Prostate gland (tissue), 2 donors: ENCODE results near the gene GABBR2. TPM values are rescaled to one million over a fixed set of nuclear protein-coding genes. Genes with fewer than 3 reads are reported as not detected.

Source experiments
- DNase-seq: peaks from one replicate; pipeline ENCODE4 v3.0.0-alpha.2; 2019; ENCODE audit warnings: low spot score
- H3K27ac ChIP-seq, 2 donors: fragments of 200-600 bp; sonication (generic); 2 replicates each; pipeline ENCODE4 v1.5.1; 2017 to 2019
- H3K27me3 ChIP-seq: fragments of 200-600 bp; sonication (generic); replicated peaks from 2 replicates; pipeline ENCODE4 v1.5.1; 2019; ENCODE audit not compliant: insufficient read depth
- H3K36me3 ChIP-seq, 2 donors: fragments of 200-600 bp; sonication (generic); 1 replicate in 1 of 2; 2 replicates in 1 of 2; pipeline versions ENCODE4 v1.5.1 to v1.8.1; 2017 to 2019
- H3K4me1 ChIP-seq: fragments of 200-600 bp; sonication (generic); replicated peaks from 2 replicates; pipeline ENCODE4 v1.5.1; 2019
- H3K4me3 ChIP-seq, 2 donors: fragments of 200-600 bp; sonication (generic); 2 replicates each; pipeline ENCODE4 v1.5.1; 2017 to 2019
- H3K9me3 ChIP-seq: fragments of 200-600 bp; sonication (generic); 2 replicates; pipeline ENCODE4 v1.5.1; 2017
- CTCF ChIP-seq, 4 experiments: fragments of 200-600 bp in 2 of 4; fragments of 450-650 bp in 2 of 4; sonication (generic) in 2 of 4; IDR thresholded peaks; 1 replicate in 3 of 4; 2 replicates in 1 of 4; pipeline ENCODE4 v1.5.1; 2016 to 2019; ENCODE audit warnings: antibody characterized with exemption in 4 of 4, mild to moderate bottlenecking in 2 of 4, moderate library complexity in 2 of 4
- POLR2A ChIP-seq: fragments of 450-650 bp; IDR thresholded peaks from one replicate; pipeline ENCODE4 v1.6.1; 2016; ENCODE audit warnings: antibody characterized with exemption, mild to moderate bottlenecking
- POLR2AphosphoS5 ChIP-seq: sonication (generic); formaldehyde crosslinking; IDR thresholded peaks from one replicate; pipeline ENCODE4 v1.6.1; 2017; ENCODE audit warnings: antibody characterized with exemption
- WGBS: methylation state at CpG from one replicate; pipeline ENCODE4 v1.1.5; 2018; 5-methylcytosine and 5-hydroxymethylcytosine counted together
- intact Hi-C: fragments of 100-400 bp; cut with DNase I; formaldehyde crosslinking; loops from one replicate; pipeline ENCODE4 v1.14.2; 2022
- total RNA-seq, 2 donors: library from RNA; depleted of rRNA; stranded (reverse); fragments of >200 nt; gene quantifications; one replicate each; pipeline ENCODE4 v1.1.0, GENCODE V29; 2016

The GABBR2 gene
- total RNA-seq, 2 donors from 2014 or later: 0.97 TPM; not detected in 1

- Histone ChIP-seq H3K9me3 (no peaks in the 10 kb centered on the region), H3K27ac (no peak overlapping the region), H3K4me3 (no peak overlapping the region), H3K27me3 (no peaks in the 10 kb centered on the region), H3K36me3 (no peaks in the 10 kb centered on the region), H3K4me1 (no peaks in the 10 kb centered on the region)
- 93% methylated on average over 2 of the region's 2 CpGs for WGBS
- DNase-seq: no peak
- intact Hi-C loops: no loop called here
- TF ChIP-seq POLR2A (no peak), CTCF (IDR thresholded peaks at IDR 0.05) (no peak), POLR2AphosphoS5 (no peak)
These were observed 73.4 kb downstream of the GABBR2 start for GRCh38 chr9:98635374-98635773.

GRCh38 chr9:98634685-98635336 lies 73.9 kb downstream of the GABBR2 start:
- intact Hi-C loops: no loop called here
- no peaks in the 10 kb centered on the region for H3K27me3 ChIP-seq
- 55% methylated on average over 7 of the region's 7 CpGs for WGBS
- no peaks in the 10 kb centered on the region for H3K36me3 ChIP-seq
- no peaks in the 10 kb centered on the region for H3K4me1 ChIP-seq
- no peak for DNase-seq
- H3K4me3 ChIP-seq: no peak overlapping the region
- H3K27ac ChIP-seq: no peak overlapping the region
- no peaks in the 10 kb centered on the region for H3K9me3 ChIP-seq
- TF ChIP-seq POLR2A (no peak), POLR2AphosphoS5 (no peak), CTCF (IDR thresholded peaks at IDR 0.05) (no peak)

- Histone ChIP-seq H3K27ac (no peak overlapping the region), H3K4me3 (no peak overlapping the region), H3K36me3 (no peaks in the 10 kb centered on the region), H3K27me3 (peaks cover 3% of the 10 kb centered on the region), H3K9me3 (no peaks in the 10 kb centered on the region), H3K4me1 (no peaks in the 10 kb centered on the region)
- no peak for TF ChIP-seq POLR2A
- no peak for DNase-seq
- WGBS: 71% methylated on average over 4 of the region's 4 CpGs
- intact Hi-C loops: no loop called here
These were observed 75.9 kb downstream of the GABBR2 start for GRCh38 chr9:98632839-98633238.

DNA sequence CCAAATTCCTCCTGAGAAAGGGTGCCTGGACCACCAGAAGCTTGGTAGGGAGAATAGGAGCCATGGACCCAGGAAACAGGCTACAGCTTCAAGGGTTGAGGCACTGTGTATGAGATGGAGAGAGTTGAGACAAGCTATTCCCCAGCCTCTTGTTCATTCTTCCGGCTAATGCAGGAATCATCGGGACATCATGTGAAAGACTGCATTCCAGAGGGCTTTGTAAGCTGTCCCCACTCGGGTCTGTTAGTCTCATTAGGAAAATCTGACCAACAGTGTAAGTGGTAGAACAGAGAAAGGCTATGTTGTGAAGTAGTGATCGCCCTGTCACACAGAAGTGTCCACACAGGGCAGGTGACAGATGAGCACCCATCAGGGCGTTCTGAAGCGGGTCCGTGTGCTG lies 81.4 kb downstream of the GABBR2 start:
- Histone ChIP-seq H3K27me3 (peaks cover 7% of the 10 kb centered on the region), H3K4me3 (no peak overlapping the region), H3K9me3 (no peaks in the 10 kb centered on the region), H3K27ac (no peak overlapping the region), H3K36me3 (no peaks in the 10 kb centered on the region), H3K4me1 (no peaks in the 10 kb centered on the region)
- intact Hi-C loops: no loop called here
- 80% methylated on average over 7 of the region's 7 CpGs for WGBS
- no peak for TF ChIP-seq POLR2A
- TF ChIP-seq CTCF (IDR thresholded peaks at IDR 0.05): no peak
- no peak for TF ChIP-seq POLR2AphosphoS5
- no peak for DNase-seq

- Histone ChIP-seq H3K27me3 (peaks cover 7% of the 10 kb centered on the region), H3K36me3 (no peaks in the 10 kb centered on the region), H3K27ac (no peak overlapping the region), H3K9me3 (no peaks in the 10 kb centered on the region), H3K4me1 (no peaks in the 10 kb centered on the region), H3K4me3 (no peak overlapping the region)
- WGBS: 53% methylated on average over 5 of the region's 5 CpGs
- intact Hi-C loops: no loop called here
- no peak for TF ChIP-seq POLR2A
- no peak for TF ChIP-seq POLR2AphosphoS5
- no peak for TF ChIP-seq CTCF (IDR thresholded peaks at IDR 0.05)
- no peak for DNase-seq
These were observed 83.0 kb downstream of the GABBR2 start for GRCh38 chr9:98625728-98626127.
